Fibroblast of villous mesenchyme (primary cell): ENCODE measurements around the gene KIF26A. TPM values are rescaled to one million over a fixed set of nuclear protein-coding genes. Genes with fewer than 3 reads are reported as not detected.

ENCODE experiments used
- DNase-seq: peaks from one replicate; pipeline ENCODE4 v3.0.0-alpha.2; 2010; ENCODE audit warnings: low read depth
- H3K4me3 ChIP-seq: 2 replicates; pipeline ENCODE4 v1.5.1; 2011; ENCODE audit warnings: low read depth, mild to moderate bottlenecking, low read length
- CTCF ChIP-seq: IDR thresholded peaks from 2 replicates; pipeline ENCODE4 v1.5.1; 2012; ENCODE audit warnings: low read depth, mild to moderate bottlenecking, low read length; ENCODE audit not compliant: insufficient read depth
- total RNA-seq: library from RNA; depleted of rRNA; stranded (reverse); fragments of >200 nt; gene quantifications from 2 replicates; pipeline ENCODE4 v1.2.3, GENCODE V29; 2012

Gene KIF26A
- total RNA-seq, 1 donor, result under 0.01 TPM

- TF ChIP-seq CTCF, result no peak
- no peak overlapping the region for H3K4me3 ChIP-seq
- no peak for DNase-seq
Observed at GRCh38 chr14:104105822-104106470, 32.4 kb upstream of the KIF26A start.

DNA sequence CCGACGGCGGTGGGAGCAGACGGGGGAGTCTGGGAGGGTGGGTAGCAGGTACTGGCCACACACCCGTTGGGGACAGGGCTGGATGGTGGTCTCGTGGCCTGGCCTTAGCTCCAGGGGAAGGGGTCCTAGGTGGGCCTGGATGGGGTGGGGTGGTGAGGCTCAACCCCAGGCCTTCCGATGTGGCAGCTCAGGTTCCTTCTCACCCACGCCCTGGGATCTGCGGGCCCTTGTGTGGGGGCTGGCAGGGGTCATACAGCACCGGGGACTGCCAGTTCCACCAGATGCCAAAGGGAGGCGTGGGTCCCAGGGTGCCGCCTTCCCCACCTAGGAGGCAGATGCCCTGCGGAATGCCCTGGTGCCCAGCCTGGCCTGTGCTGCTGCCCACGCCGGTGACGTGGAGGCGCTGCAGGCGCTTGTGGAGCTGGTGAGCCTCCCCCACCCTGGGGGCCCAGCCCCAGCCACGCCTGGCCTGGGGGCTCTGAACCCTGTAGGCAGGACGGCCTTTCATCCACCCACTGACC lies 31.9 kb upstream of the KIF26A start:
- DNase-seq, result no peak
- H3K4me3 ChIP-seq, result no peak overlapping the region
- no peak for TF ChIP-seq CTCF

- TF ChIP-seq CTCF, result no peak
- no peak for DNase-seq
- no peak overlapping the region for H3K4me3 ChIP-seq
Observed at GRCh38 chr14:104107101-104107581, 31.2 kb upstream of the KIF26A start.

DNA sequence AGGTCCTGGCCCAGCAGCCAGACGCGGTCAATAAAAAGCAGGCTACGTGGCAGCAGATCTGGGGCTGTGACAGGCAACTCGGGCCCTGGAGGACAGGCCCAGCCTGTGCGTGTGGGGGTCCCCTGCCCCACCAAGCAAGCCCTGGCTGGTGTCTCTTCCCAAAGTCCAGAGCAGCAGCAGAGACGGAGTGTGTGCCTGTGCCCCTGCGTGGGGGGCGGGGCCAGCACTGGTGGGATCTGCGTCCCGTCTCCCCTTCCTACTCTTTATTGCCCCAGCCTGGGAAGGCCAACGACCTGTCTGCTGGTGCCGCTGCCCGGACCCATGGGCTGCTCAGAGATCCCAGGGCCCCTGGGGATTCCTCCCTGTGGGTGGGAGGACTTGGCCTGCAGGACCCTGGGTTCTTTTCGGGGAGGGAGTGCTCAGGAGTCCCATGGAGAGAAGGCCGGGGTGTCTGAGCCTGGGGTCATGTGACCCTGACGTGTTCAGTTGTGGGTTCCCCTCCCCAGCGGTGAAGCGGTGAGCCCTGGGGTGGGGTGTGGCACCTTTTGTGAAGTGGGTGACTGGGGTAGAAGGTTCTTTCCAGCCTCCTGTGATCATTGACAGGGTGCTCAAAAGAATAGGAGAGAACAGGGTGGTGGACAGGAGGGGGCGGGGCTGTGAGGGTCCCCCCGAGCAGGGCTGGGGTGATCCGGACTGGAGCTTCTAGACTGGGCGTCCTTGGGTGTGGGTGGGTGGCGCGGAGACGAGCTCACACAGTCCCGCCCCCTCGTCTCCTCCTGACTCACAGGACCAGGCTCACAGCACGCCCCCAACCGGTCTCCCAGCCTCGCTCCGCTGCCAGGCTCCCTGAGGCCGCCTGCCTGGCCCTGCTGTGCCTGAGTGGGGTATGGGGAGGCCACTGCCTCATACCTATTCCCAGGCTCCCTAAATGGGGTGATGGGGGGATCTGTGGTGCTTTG lies 30.5 kb upstream of the KIF26A start:
- no peak overlapping the region for H3K4me3 ChIP-seq
- TF ChIP-seq CTCF, result no peak
- no peak for DNase-seq

- DNase-seq, result no peak
- TF ChIP-seq CTCF, result no peak
- H3K4me3 ChIP-seq, result no peak overlapping the region
Observed at GRCh38 chr14:104108570-104109541, 29.5 kb upstream of the KIF26A start.
